ENCODE data around the gene SCN9A. TPM values are rescaled to one million over a fixed set of nuclear protein-coding genes. Genes with fewer than 3 reads are reported as not detected.

Gene SCN9A
- total RNA-seq, 1 experiment from 2014 or later = 0.07 TPM

DNA sequence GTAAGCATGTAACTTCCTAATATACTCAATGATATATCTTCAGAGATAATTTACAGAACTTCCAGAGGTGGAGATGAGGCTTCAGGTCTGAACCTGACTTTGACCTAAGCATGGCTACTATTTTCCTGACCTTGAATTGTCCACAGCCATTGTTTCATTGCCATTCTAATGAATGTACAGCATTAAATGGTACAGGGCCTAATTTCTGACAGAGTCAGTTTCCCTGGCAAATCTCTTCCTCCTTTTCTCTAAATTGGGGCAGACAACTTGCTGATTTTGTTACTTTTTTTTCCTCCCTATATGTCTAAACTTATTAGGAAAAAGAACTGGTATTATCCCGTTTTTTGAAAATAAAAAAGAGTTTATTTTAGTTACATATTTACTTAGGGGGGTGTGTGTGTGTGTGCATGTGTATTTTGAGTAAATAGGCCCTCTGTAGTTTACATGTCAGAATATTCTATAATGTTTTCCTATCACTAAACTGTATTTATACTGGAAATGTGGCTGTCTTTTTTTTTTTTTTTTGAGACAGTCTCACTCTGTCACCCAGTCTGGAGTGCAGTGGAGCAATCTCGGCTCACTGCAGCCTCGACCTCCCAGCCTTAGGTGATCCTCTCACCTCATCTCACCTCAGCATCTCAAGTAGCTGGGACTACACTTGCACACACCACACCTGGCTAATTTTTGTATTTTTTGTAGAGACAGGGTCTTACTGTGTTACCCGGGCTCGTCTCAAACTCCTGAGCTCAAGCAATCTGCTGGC is 43.3 kb upstream of the SCN9A start:
- Histone ChIP-seq H2AFZ (ENCODE audit: low read depth, low read length, poor library complexity, severe bottlenecking) (no peak overlapping the region), H3K4me1 (ENCODE audit: control insufficient read depth in 1 of 2, insufficient read depth in 2 of 2, low read length in 2 of 2) (no peaks in the 10 kb centered on the region), H3K9me2 (ENCODE audit: insufficient read depth) (no peaks in the 10 kb centered on the region), H3K9ac (ENCODE audit: low read length) (no peak overlapping the region), H3K27ac (ENCODE audit: low read depth, low read length) (no peak overlapping the region), H3K36me3 (ENCODE audit: control insufficient read depth in 1 of 2, insufficient read depth in 2 of 2, low read length in 2 of 2) (no peaks in the 10 kb centered on the region), H3K79me2 (ENCODE audit: insufficient read depth, low read length) (no peaks in the 10 kb centered on the region), H4K20me1 (ENCODE audit: insufficient read depth) (no peaks in the 10 kb centered on the region), H3K27me3 (ENCODE audit: insufficient read depth, low read length) (no peaks in the 10 kb centered on the region; the same call in 1 of the 2 replicates), H3K4me2 (ENCODE audit: low read length) (no peak overlapping the region), H3K4me3 (replicated peaks in 1 of 2; ENCODE audit: low read depth in 1 of 2, low read length in 2 of 2) (no peak overlapping the region), H3K9me3 (ENCODE audit: control insufficient read depth in 1 of 2, insufficient read depth in 1 of 2, low read depth in 1 of 2, low read length in 2 of 2) (no peaks in the 10 kb centered on the region)
- ChIA-PET CTCF (interaction anchor here (0.8 to 2.2 kb wide), 15 partner anchors 8 to 464 kb away, joined by 3 to 20 read pairs (median 5); partner anchors contain the start of gene SCN1A), POLR2A (no interaction called here), RAD21 (ENCODE audit: low non-redundant PET in 1 of 2, low total read pairs in 2 of 2, uncharacterized antibody in 2 of 2, unreplicated experiment in 2 of 2) (interaction anchor here (0.8 to 0.9 kb wide), 2 partner anchors 58 kb away, joined by 3 to 4 read pairs; no protein-coding TSS in a partner anchor)
- BruUV-seq (replicated peaks) = no TSS peak
- intact Hi-C loops (cut with micrococcal nuclease) = loop anchor here (1.0 to 5.0 kb wide), 4 partner anchors 58 to 467 kb away; partner anchors contain the start of gene TTC21B
- peak; percentile 69 for ATAC-seq
- TF ChIP-seq, protein P1, sequence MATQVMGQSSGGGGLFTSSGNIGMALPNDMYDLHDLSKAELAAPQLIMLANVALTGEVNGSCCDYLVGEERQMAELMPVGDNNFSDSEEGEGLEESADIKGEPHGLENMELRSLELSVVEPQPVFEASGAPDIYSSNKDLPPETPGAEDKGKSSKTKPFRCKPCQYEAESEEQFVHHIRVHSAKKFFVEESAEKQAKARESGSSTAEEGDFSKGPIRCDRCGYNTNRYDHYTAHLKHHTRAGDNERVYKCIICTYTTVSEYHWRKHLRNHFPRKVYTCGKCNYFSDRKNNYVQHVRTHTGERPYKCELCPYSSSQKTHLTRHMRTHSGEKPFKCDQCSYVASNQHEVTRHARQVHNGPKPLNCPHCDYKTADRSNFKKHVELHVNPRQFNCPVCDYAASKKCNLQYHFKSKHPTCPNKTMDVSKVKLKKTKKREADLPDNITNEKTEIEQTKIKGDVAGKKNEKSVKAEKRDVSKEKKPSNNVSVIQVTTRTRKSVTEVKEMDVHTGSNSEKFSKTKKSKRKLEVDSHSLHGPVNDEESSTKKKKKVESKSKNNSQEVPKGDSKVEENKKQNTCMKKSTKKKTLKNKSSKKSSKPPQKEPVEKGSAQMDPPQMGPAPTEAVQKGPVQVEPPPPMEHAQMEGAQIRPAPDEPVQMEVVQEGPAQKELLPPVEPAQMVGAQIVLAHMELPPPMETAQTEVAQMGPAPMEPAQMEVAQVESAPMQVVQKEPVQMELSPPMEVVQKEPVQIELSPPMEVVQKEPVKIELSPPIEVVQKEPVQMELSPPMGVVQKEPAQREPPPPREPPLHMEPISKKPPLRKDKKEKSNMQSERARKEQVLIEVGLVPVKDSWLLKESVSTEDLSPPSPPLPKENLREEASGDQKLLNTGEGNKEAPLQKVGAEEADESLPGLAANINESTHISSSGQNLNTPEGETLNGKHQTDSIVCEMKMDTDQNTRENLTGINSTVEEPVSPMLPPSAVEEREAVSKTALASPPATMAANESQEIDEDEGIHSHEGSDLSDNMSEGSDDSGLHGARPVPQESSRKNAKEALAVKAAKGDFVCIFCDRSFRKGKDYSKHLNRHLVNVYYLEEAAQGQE (IDR thresholded peaks at IDR 0.05; ENCODE audit: low read depth) = no peak
- TF ChIP-seq POLR2A (IDR thresholded peaks at IDR 0.05; ENCODE audit: borderline replicate concordance, extremely low read depth, insufficient read depth, insufficient read length) = no peak
- TF ChIP-seq, protein P2, sequence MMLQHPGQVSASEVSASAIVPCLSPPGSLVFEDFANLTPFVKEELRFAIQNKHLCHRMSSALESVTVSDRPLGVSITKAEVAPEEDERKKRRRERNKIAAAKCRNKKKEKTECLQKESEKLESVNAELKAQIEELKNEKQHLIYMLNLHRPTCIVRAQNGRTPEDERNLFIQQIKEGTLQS (IDR thresholded peaks at IDR 0.05) = no peak
- TF ChIP-seq FOSL1 (IDR thresholded peaks at IDR 0.05; ENCODE audit: low read depth) = no peak
- no peak for TF ChIP-seq CEBPB (IDR thresholded peaks at IDR 0.05; ENCODE audit: low read depth)
- TF ChIP-seq, protein P3, sequence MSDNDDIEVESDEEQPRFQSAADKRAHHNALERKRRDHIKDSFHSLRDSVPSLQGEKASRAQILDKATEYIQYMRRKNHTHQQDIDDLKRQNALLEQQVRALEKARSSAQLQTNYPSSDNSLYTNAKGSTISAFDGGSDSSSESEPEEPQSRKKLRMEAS (IDR thresholded peaks at IDR 0.05) = no peak
- TF ChIP-seq RAD21 (IDR thresholded peaks at IDR 0.05; ENCODE audit: low read depth) = no peak
- TF ChIP-seq YY1 (IDR thresholded peaks at IDR 0.05; ENCODE audit: extremely low read depth, insufficient replicate concordance, low read depth, low read length) = no peak
- TF ChIP-seq POLR2AphosphoS5 (IDR thresholded peaks at IDR 0.05; ENCODE audit: low read depth, low read length) = no peak
- TF ChIP-seq, protein P4, sequence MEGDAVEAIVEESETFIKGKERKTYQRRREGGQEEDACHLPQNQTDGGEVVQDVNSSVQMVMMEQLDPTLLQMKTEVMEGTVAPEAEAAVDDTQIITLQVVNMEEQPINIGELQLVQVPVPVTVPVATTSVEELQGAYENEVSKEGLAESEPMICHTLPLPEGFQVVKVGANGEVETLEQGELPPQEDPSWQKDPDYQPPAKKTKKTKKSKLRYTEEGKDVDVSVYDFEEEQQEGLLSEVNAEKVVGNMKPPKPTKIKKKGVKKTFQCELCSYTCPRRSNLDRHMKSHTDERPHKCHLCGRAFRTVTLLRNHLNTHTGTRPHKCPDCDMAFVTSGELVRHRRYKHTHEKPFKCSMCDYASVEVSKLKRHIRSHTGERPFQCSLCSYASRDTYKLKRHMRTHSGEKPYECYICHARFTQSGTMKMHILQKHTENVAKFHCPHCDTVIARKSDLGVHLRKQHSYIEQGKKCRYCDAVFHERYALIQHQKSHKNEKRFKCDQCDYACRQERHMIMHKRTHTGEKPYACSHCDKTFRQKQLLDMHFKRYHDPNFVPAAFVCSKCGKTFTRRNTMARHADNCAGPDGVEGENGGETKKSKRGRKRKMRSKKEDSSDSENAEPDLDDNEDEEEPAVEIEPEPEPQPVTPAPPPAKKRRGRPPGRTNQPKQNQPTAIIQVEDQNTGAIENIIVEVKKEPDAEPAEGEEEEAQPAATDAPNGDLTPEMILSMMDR (IDR thresholded peaks at IDR 0.05 in 2 of 3, conservative IDR thresholded peaks at IDR 0.05 in 1 of 3; ENCODE audit: borderline replicate concordance in 1 of 3, insufficient read depth in 1 of 3, low read depth in 2 of 3, low read length in 2 of 3) = no peak
- TF ChIP-seq EZH2phosphoT487 (IDR thresholded peaks at IDR 0.05; ENCODE audit: borderline replicate concordance) = no peak
- TF ChIP-seq CBX3 (IDR thresholded peaks at IDR 0.05; ENCODE audit: low read depth) = no peak
- DNase-seq (ENCODE audit: low read depth, low spot score) = no peak
